Ecto neural progenitor cell (in vitro differentiated cells): ENCODE data around the gene UBE2S.
"Not testable (repeated sequence)": the region's sequence is repeated elsewhere in the genome, so short reads cannot be mapped to it uniquely, and the experiment has no call there.

Experiments
- DNase-seq: peaks from one replicate; pipeline ENCODE4 v3.0.0-alpha.2; 2018; ENCODE audit warnings: low spot score

Gene UBE2S

DNA sequence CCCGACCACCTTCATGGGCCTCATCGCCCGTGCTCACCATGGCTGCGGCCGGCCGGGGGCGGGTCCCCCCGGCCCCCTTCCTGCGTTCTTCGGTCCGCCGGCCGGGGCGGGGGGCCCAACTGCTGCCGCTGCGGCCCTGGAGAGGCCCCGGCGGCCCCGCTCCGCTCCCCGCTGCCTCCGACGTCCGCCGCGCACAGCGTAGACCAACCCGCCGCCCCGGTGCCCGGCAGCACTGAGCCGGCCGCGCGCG, at the start of gene UBE2S:
TSS of gene UBE2S (minus strand) at position 239 of the 250 bp plus-strand sequence. CDS start at position 40, 199 bp downstream.
- DNase-seq = not testable (repeated sequence)

DNA sequence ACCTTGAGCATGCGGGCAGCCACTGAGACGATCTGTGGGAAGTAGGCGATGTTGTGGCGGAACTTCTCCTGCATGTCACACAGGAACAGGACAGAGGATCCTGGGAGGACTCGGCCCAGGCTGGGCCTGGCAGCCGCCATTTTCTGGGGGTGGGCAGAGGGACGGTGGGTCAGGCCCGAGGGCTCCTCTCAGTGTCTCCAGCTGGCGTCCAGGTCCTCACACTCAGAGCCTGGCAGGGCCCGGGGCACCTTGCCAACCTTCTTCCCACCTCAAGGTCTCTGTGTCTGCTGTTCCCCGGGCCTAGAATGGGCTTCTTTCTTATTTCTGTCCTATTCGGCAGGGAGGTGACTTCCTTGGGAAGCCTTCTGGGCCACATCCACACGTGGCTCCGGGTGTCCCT, 48.8 kb upstream of the UBE2S start:
- DNase-seq = no peak

DNA sequence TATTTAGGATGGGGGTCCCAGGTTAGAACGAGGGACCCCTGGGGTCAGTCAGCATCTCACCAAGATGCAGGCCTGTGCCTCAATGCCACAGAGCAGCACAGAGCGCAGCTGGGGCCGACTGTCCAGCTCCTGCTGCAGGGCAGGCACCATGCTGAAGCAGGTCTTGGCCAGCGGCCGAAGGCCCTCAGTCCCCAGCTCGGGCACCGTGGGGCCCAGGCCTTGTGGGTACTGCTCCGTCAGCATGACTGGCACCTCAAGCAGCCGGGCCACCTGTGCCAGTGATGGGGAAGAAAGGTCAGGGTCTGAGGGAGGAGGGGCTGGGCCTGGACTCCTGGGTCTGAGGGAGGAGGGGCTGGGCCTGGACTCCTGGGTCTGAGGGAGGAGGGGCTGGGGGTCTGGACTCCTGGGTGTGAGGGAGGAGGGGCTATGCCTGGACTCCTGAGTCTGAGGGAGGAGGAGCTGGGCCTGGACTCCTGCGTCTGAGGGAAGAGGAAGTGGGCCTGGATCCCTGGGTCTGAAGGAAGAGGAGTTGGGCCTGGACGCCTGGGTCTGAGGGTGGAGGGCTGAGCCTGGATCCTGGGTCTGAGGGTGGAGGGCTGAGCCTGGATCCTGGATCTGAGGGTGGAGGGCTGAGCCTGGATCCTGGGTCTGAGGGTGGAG, 48.1 kb upstream of the UBE2S start:
- DNase-seq = no peak

GRCh38 chr19:55454787-55455243, 47.2 kb upstream of the UBE2S start:
- no peak for DNase-seq

- DNase-seq = no peak
These were observed 46.1 kb upstream of the UBE2S start for GRCh38 chr19:55453511-55454260.

- peak; percentile 97 for DNase-seq
These were observed 45.3 kb upstream of the UBE2S start for GRCh38 chr19:55452749-55453346.

- peak; percentile 75 for DNase-seq
These were observed 44.6 kb upstream of the UBE2S start for GRCh38 chr19:55451965-55452748.

DNA sequence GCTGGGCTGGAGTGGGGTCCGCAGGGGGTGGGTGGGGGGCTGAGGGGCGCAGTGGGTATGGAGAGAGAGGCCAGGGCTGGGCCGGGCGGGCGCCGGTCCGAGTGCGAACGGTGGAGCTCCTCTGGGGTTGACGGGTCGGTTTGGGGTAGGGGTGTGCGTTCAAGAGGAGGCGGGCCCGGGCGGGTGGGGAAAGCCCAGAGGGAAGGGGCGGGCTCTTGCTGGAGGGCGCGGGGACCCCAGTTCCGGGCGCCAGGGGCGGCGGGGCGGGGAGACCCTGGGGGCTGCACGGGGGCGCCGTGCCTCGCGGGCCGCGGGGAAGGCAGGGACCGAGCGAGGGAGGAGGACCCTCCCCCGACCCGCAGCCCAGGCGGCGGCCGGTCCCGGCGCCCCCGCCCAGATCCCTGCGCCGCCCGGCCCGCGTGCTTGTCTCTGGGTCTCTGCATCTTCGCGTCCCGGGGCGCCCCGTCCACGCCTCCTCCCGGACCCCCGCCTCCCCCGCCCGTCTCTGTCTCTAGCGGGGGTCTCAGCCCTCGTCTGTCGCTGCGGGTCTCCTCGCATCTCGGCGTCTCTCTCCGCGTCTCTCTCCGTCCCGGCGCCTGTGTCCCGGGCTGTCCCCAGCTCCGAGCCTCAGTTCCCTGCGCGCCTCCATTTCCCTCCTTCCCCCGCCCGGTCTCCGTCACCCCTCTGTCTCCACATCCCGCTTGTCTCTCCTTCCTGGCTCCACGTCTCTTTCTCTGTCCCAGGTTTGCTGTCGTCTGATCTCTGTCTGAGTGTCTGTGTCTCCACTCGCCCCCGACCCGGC, 43.8 kb upstream of the UBE2S start:
- DNase-seq = no peak

GRCh38 chr19:55449469-55449868, 41.9 kb upstream of the UBE2S start:
- DNase-seq = no peak

DNA sequence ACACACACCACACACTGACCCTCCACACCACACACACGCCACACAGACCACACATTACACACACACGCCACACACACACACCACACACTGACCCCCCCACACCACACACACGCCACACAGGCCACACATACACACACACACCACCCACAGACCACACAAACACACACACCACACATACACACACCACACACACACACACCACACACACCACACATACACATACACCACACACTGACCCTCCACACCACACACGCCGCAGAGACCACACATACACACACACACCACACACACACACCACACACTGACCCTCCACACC, 40.5 kb upstream of the UBE2S start:
- not testable (repeated sequence) for DNase-seq

GRCh38 chr19:55447421-55448174, 40.0 kb upstream of the UBE2S start:
- DNase-seq = no peak

- DNase-seq = no peak
These were observed 38.5 kb upstream of the UBE2S start for GRCh38 chr19:55446060-55446459.

- no peak for DNase-seq
These were observed 37.1 kb upstream of the UBE2S start for GRCh38 chr19:55444646-55445045.

- no peak for DNase-seq
These were observed 36.4 kb upstream of the UBE2S start for GRCh38 chr19:55443824-55444480.

- no peak for DNase-seq
These were observed 35.6 kb upstream of the UBE2S start, which contains the start of gene SHISA7 for GRCh38 chr19:55443045-55443823. Gene SHISA7 (minus strand): TSS chr19:55443300. CDS start chr19:55442863, 437 bp downstream.

GRCh38 chr19:55442372-55442961, 34.9 kb upstream of the UBE2S start:
- DNase-seq = no peak

DNA sequence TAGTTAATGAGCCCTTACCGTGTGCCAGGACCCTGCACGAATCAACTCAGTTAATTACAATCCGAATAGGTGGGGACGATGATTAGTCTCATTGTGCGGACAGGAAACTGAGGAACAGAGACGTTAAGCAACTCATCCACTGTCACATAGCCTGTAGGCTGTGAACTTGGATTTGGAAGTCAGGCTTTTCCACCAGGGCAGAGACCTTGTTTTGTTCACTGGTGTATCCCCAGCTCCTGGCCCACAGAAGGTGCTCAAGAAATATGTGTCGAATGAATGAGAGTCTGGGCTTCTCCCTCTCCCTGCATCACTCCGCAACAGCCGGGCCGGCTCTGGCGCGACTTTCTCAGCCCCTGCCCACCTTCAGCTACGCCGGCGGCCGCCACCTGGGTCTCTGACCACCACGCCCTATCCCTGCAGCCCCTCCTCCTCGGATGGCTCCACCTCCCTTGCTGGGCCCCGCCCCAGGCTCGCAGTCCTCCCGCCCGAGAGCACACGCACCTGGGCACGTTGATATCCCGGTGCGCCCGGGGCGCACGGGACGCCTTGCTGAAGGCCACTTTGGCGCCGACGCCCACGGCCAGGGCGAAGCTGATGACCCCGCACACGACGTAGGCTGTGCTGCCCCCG, 34.2 kb upstream of the UBE2S start:
- no peak for DNase-seq

DNA sequence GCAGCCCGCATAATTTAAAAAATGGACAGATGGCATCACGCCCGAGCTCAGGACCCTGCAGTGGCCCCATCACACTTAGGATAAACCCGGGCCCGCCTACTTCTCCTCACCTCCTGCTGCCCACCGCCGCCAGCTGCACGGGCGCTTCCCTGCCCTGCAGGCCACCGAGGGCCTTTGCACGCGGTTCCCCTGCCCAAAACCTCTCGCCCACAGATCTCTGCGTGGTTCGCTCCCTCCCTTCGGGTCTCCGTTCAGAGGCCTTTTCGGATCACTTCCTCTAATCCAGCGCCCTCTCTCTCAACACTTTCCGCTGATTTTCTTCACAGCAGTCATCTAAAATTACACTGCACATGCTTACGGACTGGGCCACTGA, 33.7 kb upstream of the UBE2S start:
- no peak for DNase-seq
